Mammary epithelial cell (primary cell): ENCODE data around the gene PUDP.

ENCODE experiments used
- EZH2 ChIP-seq: IDR thresholded peaks from 2 replicates; pipeline ENCODE4 v1.6.1; 2012; ENCODE audit warnings: low read length, inconsistent platforms, borderline replicate concordance
- TF ChIP-seq, protein P1 (sequence below), 2 donors: IDR thresholded peaks in 1 of 2; conservative IDR thresholded peaks in 1 of 2; 2 replicates each; pipeline ENCODE4 v1.5.1; 2011 to 2012; ENCODE audit warnings: inconsistent platforms in 2 of 2, low read length in 2 of 2, mild to moderate bottlenecking in 2 of 2, control low read depth in 1 of 2, low read depth in 1 of 2; ENCODE audit not compliant: insufficient read depth in 1 of 2; ENCODE audit errors: extremely low read depth in 1 of 2

DNA sequence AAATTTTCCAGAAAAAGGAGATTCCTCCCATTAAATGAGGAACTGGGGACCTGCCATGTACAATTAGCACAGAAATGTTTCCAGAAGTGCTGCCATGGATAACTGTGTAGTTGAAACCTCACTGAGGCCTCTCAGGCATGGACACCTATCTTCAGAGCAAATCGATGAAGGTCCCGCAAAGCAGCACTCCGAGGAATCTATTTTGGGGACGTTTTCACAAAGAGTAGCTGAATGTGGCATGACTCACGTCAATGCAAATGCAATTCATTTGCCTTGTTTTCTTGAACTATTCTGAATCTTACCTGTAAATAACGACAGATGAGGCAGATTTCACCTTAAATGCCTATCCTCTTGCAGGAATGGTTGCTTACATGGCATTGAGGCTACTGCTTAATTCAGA is 87.5 kb downstream of the PUDP start:
- TF ChIP-seq, protein P1, sequence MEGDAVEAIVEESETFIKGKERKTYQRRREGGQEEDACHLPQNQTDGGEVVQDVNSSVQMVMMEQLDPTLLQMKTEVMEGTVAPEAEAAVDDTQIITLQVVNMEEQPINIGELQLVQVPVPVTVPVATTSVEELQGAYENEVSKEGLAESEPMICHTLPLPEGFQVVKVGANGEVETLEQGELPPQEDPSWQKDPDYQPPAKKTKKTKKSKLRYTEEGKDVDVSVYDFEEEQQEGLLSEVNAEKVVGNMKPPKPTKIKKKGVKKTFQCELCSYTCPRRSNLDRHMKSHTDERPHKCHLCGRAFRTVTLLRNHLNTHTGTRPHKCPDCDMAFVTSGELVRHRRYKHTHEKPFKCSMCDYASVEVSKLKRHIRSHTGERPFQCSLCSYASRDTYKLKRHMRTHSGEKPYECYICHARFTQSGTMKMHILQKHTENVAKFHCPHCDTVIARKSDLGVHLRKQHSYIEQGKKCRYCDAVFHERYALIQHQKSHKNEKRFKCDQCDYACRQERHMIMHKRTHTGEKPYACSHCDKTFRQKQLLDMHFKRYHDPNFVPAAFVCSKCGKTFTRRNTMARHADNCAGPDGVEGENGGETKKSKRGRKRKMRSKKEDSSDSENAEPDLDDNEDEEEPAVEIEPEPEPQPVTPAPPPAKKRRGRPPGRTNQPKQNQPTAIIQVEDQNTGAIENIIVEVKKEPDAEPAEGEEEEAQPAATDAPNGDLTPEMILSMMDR (conservative IDR thresholded peaks at IDR 0.05 in 1 of 2, IDR thresholded peaks at IDR 0.05 in 1 of 2; ENCODE audit: extremely low read depth in 1 of 2, insufficient read depth in 1 of 2, low read depth in 1 of 2, low read length in 2 of 2), result no peak
- TF ChIP-seq EZH2, result no peak
